Stomach smooth muscle (tissue), 2 donors: ENCODE data around the gene PSORS1C1.
"Not testable (repeated sequence)": the region's sequence is repeated elsewhere in the genome, so short reads cannot be mapped to it uniquely, and the experiment has no call there.

Experiments
- H3K27ac ChIP-seq: one replicate; pipeline ENCODE4 v1.7.0; 2013; ENCODE audit warnings: mild to moderate bottlenecking, low read length, inconsistent platforms
- H3K27me3 ChIP-seq, 2 donors: one replicate each; pipeline ENCODE4 v1.7.0; 2013; ENCODE audit warnings: low read length in 2 of 2; ENCODE audit not compliant: insufficient read depth in 2 of 2, control insufficient read depth in 1 of 2
- H3K36me3 ChIP-seq, 2 donors: one replicate each; pipeline ENCODE4 v1.7.0; 2013; ENCODE audit warnings: low read length in 2 of 2; ENCODE audit not compliant: control insufficient read depth in 2 of 2, insufficient read depth in 2 of 2
- H3K4me1 ChIP-seq: one replicate; pipeline ENCODE4 v1.7.0; 2013; ENCODE audit warnings: low read length; ENCODE audit not compliant: control insufficient read depth, insufficient read depth
- H3K4me3 ChIP-seq, 2 donors: one replicate each; pipeline ENCODE4 v1.7.0; 2013; ENCODE audit warnings: low read length in 2 of 2
- H3K9ac ChIP-seq, 2 donors: one replicate each; pipeline ENCODE4 v1.7.0; 2013; ENCODE audit warnings: low read length in 2 of 2, mild to moderate bottlenecking in 1 of 2
- H3K9me3 ChIP-seq, 2 donors: one replicate each; pipeline ENCODE4 v1.7.0; 2013; ENCODE audit warnings: low read length in 2 of 2; ENCODE audit not compliant: control insufficient read depth in 2 of 2
- donor health status: healthy.
- donor health status: Pancreatic carcinoma.

PSORS1C1 gene

DNA sequence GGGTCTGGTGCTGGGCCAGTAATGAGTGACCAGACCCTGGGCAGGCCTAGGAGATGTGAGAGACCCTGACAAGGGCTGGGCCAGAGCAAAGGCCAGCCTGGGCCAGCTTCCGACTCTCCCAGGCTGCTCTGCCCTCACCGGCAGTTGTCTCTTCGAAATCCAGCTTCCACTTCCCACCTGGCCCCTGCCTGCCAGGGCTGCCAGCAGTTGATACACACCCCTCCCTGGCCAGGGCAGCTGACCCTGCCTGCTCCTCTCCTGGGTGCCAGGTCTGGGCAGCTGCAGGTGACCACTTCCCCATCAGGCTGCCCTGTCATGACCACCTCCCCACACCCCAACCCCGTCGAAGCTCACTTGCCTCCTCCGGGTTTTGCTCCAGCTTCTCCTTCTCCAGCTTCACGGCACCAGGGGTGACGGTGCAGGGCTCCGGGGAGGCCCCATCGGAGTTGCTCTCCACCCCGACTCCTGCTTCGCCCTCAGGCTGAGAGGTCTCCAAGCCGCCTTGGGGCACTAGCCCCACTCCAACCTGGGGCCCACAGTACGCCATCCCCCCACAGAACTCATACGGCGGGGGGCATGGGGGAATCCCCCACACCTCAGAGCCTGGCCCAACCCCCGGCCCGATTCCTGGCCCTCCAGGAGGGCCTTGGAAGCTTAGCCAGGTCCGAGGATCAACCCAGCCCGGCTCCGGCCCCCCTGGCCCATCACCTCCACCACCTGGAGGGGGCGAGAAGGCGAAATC lies 55.4 kb downstream of the PSORS1C1 start:
- H3K9me3 ChIP-seq, H3K36me3 ChIP-seq, H3K4me3 ChIP-seq, H3K27ac ChIP-seq, H3K4me1 ChIP-seq, H3K27me3 ChIP-seq, H3K9ac ChIP-seq: not testable (repeated sequence)

DNA sequence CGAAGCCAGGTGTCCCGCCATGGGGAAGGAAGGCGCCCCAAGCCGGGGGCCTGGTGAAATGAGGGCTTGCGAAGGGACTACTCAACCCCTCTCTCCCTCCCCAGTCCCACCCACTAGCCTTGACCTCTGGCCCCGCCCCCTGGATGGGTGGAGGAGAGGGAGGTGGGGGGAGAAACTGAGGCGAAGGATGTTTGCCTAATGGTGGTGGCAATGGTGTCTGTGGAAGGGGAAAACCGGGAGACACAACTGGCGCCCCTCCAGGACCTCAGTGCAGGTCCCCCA lies 55.9 kb downstream of the PSORS1C1 start, which contains the start of gene POU5F1:
TSS of gene POU5F1 (minus strand) at position 83 of the 282 bp plus-strand sequence. CDS start at position 21, 62 bp downstream.
- H3K9me3 ChIP-seq = no peaks in the 10 kb centered on the region
- H3K9ac ChIP-seq = no peak within 1 kb of the TSS
- H3K4me1 ChIP-seq = no peaks in the 10 kb centered on the region
- H3K4me3 ChIP-seq = no peak within 1 kb of the TSS
- no peaks in the 10 kb centered on the region for H3K27me3 ChIP-seq
- H3K36me3 ChIP-seq = no peaks in the 10 kb centered on the region
- H3K27ac ChIP-seq = no peak within 1 kb of the TSS

DNA sequence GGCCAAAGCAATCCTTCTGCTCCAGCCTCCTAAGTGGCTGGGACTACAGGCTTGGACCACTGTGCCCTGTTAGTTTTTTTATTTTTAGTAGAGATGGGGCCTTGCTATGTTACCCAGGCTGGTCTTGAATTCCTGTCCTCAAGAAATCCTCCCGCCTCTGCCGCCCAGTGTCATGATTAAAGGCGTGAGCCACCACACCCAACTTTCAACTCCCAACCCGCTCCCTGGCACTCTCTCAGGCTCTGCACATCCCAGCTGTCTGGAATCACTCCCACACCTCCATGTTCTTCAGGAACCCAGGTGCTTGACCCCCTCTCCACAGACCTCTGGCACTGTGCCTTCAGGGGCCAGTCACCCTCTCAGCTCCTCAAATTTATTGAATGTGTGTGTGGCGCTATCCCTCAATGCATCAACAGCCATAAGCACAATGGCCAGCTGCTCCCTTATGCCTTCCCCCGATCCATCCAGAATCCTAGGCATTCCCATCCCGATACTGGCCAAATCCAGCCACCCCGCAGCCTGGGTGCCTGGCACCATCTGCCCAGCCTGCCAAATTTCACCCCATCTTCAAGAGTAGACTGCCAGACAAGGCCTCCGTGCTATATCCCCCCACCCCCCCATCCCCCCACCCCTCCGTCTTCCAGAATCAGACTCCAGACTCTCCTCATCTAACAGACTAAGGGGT lies 56.5 kb downstream of the PSORS1C1 start:
- Histone ChIP-seq H3K9me3 (no peaks in the 10 kb centered on the region), H3K9ac (no peak overlapping the region), H3K4me3 (no peak overlapping the region), H3K27ac (no peak overlapping the region), H3K36me3 (no peaks in the 10 kb centered on the region), H3K27me3 (no peaks in the 10 kb centered on the region), H3K4me1 (peaks cover 2% of the 10 kb centered on the region)

DNA sequence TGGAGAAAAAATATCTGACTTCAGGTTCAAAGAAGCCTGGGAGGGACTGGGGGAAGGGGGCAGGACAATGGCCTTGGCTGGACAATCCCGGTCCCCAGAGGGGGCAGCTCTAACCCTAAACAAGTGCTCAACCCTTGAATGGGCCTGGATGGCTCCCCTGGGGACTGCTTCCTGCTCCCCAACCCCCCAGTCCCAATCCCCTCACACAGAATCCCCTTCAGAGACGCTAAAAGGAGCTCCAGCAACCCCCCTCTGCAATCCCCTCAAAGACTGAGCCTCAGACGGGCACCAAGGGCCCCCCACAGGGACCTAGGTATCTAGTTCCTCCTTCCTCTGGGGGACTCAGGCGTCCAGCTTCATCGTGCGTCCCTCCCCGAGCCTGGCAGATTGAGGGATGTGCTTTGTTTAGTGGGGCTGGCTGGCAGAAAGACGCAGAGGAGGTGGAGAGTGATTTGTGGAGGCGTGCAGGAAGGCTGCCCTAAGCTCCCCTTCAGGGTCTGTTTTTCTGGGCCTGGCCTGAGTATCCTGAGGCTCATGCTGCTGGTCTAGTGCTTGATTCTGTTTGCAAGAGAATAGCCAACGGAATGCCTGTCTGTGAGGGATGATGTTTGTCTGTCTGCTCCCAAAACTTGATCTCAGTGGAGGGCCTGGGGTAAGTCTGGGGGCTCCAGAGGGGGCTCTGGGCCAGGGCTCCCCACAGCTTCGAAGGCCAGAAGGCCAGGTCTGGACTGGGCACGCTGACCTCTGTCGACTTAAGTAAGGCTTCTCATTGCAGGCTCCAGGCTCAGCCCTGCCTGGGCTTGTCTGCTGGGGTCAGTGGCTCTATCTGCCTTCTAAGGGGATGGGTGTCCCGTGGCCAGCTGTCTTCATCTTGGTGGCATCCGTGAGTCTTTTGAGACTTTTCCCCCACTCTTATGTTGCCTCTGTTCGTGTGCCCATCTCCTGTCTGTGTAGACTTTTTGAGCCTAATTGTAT lies 57.6 kb downstream of the PSORS1C1 start:
- Histone ChIP-seq H3K4me1 (peaks cover 2% of the 10 kb centered on the region), H3K9ac (no peak overlapping the region), H3K27me3 (no peaks in the 10 kb centered on the region), H3K4me3 (no peak overlapping the region), H3K36me3 (no peaks in the 10 kb centered on the region), H3K27ac (no peak overlapping the region), H3K9me3 (no peaks in the 10 kb centered on the region)

DNA sequence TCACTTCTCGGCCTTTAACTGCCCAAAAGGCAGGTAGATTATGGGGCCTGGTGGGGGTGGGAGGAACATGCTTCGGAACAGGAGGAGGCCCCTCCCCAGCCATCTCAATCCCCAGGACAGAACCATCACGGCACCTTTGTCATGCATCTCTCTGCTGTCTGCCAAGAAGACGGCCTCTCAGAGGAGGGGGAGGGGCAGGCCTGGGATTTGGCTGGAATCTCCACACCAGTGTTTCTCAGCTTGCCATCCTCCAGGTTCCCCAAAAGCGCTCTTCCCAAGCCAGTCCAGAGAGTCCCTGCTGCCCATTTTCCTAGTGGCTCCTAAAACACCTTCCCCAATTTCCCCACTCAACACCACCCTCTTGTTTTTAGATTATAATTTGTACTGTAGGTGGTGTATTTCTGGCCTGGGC lies 58.4 kb downstream of the PSORS1C1 start:
- Histone ChIP-seq H3K4me3 (no peak overlapping the region), H3K9me3 (no peaks in the 10 kb centered on the region), H3K4me1 (peaks cover 2% of the 10 kb centered on the region), H3K27ac (no peak overlapping the region), H3K36me3 (no peaks in the 10 kb centered on the region), H3K27me3 (no peaks in the 10 kb centered on the region), H3K9ac (no peak overlapping the region)

DNA sequence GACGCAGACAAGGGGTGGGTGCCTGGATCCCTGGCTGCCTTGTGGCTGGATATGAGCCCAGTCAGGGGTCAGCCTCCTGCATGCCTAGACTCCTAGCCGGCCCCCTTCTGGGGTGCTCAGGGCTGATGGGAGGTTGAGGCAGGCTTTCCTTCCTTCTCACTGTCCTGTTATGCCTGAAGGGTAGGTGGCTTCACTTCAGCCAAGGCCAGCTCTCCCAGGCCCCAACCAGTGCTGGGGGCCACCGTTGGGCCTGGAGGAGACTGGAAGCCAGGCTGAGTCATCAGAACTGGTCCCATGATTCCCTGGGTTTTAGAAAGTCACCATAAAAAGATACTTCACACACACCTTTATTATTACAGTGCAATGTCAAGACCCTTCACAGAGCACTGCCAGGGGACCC lies 58.8 kb downstream of the PSORS1C1 start:
- Histone ChIP-seq H3K4me3 (no peak overlapping the region), H3K36me3 (no peaks in the 10 kb centered on the region), H3K9me3 (no peaks in the 10 kb centered on the region), H3K9ac (no peak overlapping the region), H3K27ac (no peak overlapping the region), H3K27me3 (no peaks in the 10 kb centered on the region), H3K4me1 (peaks cover 2% of the 10 kb centered on the region)

DNA sequence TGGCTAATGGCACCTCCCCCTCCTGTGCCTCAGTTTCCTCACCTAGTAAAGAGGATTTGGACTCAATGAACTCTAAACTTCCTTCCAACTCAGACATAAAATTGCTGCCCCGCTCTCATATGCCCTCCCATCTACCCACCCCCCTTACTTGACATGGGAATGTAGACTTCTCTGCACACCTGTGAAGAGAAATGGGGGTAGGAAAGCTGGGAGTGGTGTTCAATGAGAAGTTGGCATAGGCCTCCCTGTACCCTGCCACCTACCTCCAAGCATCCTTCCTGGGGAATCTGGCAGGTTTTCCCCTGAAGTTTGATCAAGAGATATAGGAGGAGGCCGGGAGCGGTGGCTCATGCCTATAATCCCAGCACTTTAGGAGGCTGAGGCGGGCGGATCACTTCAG lies 59.8 kb downstream of the PSORS1C1 start:
- no peaks in the 10 kb centered on the region for H3K9me3 ChIP-seq
- H3K27ac ChIP-seq = no peak overlapping the region
- no peak overlapping the region for H3K4me3 ChIP-seq
- H3K36me3 ChIP-seq = no peaks in the 10 kb centered on the region
- H3K4me1 ChIP-seq = peaks cover 2% of the 10 kb centered on the region
- H3K9ac ChIP-seq = no peak overlapping the region
- H3K27me3 ChIP-seq = no peaks in the 10 kb centered on the region

DNA sequence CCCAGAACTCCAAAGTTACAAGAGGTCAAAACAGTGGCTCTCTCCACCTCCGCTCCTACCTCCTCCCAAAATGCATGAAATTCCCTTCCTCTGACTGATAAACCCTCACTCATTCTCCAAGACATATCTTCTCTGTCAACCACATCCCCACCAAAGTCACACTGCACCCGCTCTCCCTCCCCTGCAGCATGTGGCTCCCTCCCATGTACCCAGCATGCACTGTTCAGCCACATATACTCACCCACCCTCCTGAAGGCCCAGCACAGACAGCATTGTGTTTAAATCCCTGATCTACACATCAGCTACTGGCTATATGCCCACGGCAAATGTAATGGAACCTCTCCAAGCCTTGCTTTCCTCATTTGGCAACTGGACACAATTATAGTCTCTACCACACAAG lies 61.4 kb downstream of the PSORS1C1 start:
- H3K9me3 ChIP-seq = no peaks in the 10 kb centered on the region
- no peak overlapping the region for H3K9ac ChIP-seq
- H3K27ac ChIP-seq = no peak overlapping the region
- no peak overlapping the region for H3K4me3 ChIP-seq
- no peaks in the 10 kb centered on the region for H3K36me3 ChIP-seq
- peaks cover 6% of the 10 kb centered on the region for H3K4me1 ChIP-seq
- no peaks in the 10 kb centered on the region for H3K27me3 ChIP-seq

DNA sequence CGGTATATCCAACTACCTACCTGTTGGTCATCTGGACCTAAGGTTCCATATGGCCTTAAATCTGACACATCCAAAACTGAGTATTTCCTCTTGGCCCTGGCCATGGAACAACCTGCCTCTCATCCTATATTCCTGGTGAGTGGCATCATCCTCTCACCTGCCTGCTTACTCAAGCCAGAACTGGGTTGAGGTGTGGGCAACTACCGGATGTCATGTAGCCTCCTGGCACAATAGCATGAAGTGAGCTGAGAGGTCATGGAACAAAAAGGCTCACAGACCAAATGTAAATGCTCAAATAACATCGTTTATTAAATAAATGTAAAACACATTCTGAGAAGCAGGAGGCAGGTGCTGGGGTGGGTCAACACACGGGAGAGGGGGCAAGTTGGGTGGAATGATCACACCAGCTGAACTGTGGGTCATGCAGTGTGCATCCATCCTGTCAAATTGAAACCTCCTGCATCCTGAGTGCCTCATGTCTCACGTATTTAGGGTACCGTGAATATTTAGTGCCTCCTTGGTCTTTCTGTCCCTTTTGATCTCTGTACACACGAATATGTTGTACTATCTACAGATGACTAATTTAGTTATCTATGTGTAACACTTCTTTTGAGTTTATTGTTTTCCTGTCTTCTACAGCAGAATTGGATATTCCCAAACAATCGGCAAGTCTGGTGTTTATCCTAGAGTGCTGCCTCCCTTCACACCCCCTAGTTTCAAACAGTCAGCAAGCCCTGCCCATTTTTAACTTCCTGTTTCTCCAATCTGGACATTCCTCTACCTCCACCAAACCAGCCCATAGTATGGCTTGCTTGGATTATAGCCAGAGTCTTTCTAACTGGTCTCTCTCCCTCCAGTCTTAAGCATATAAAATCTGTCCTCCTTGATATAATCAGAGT lies 63.8 kb downstream of the PSORS1C1 start:
- no peaks in the 10 kb centered on the region for H3K27me3 ChIP-seq
- H3K4me3 ChIP-seq = no peak overlapping the region
- H3K27ac ChIP-seq = no peak overlapping the region
- H3K4me1 ChIP-seq = peaks cover 6% of the 10 kb centered on the region
- no peak overlapping the region for H3K9ac ChIP-seq
- H3K36me3 ChIP-seq = no peaks in the 10 kb centered on the region
- H3K9me3 ChIP-seq = no peaks in the 10 kb centered on the region

DNA sequence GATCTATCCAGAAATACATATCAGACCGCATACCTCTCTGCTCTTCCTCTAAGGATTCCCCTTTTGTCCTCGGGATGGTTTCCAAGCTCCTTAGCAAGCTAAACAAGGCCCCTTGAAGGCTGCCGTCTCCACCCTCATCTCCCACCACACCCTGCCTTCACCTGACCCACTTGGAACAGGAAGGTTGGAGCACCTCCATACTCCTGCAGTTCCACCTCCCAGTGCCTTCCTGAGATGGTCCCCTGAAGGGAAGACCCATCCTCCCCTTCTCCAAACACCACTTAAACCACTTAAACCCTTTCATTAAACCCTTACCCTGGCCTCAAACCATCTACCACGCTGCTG lies 64.4 kb downstream of the PSORS1C1 start:
- no peak overlapping the region for H3K27ac ChIP-seq
- no peak overlapping the region for H3K9ac ChIP-seq

More for the DNA sequence above, 64.4 kb downstream of the PSORS1C1 start:
- H3K27me3 ChIP-seq = no peaks in the 10 kb centered on the region
- no peaks in the 10 kb centered on the region for H3K36me3 ChIP-seq
- H3K9me3 ChIP-seq = no peaks in the 10 kb centered on the region
- H3K4me1 ChIP-seq = peaks cover 6% of the 10 kb centered on the region
- no peak overlapping the region for H3K4me3 ChIP-seq
